Measurements from ENCODE around the gene B3GNT2.

DNA sequence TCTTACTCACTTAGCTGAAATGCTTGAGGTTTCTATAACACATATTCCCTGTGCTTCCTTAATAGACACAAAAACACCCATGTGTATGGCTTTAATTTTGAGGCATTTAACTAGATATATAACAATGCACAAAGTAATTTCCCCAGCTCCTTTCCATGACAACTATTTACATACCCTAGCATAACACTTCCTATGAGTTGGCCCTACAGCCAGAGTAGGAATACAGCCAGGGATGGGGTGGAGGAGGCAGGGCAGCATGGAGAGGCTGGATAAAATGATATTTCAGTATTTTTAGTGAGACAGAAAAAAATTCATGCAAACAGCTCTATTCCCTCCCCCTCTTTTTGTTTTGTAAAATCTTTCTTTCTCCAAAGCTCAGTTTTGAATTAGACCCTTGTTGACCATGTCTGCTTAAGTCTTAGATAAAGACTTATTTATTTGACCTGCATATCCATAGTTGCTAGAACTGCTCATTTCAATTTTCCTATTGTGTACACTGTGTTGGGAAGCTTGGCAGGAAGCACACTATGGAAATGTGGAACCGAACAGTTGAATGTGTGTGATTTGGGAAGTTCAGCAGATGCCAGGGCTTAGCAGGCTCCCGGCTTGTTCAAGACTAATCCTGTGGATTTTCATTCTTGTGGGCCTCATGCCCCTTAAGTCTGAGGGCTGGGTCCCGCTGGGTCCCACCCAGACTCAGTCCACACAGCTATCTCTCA is 11.2 kb upstream of the B3GNT2 start:
- TF ChIP-seq, protein P1, sequence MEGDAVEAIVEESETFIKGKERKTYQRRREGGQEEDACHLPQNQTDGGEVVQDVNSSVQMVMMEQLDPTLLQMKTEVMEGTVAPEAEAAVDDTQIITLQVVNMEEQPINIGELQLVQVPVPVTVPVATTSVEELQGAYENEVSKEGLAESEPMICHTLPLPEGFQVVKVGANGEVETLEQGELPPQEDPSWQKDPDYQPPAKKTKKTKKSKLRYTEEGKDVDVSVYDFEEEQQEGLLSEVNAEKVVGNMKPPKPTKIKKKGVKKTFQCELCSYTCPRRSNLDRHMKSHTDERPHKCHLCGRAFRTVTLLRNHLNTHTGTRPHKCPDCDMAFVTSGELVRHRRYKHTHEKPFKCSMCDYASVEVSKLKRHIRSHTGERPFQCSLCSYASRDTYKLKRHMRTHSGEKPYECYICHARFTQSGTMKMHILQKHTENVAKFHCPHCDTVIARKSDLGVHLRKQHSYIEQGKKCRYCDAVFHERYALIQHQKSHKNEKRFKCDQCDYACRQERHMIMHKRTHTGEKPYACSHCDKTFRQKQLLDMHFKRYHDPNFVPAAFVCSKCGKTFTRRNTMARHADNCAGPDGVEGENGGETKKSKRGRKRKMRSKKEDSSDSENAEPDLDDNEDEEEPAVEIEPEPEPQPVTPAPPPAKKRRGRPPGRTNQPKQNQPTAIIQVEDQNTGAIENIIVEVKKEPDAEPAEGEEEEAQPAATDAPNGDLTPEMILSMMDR (IDR thresholded peaks at IDR 0.05 in 8 of 11, conservative IDR thresholded peaks at IDR 0.05 in 3 of 11): no peak
- TF ChIP-seq POLR2AphosphoS5 (IDR thresholded peaks at IDR 0.05) (no peak), POLR2A (IDR thresholded peaks at IDR 0.05) (no peak)

Measured in spleen (tissue), 7 donors.